Lower leg skin (tissue), 3 donors: ENCODE measurements around the gene GPR158.
"Not testable (repeated sequence)": the region's sequence is repeated elsewhere in the genome, so short reads cannot be mapped to it uniquely, and the experiment has no call there.

Source experiments
- POLR2A ChIP-seq, 2 donors: fragments of 450-650 bp; IDR thresholded peaks; one replicate each; pipeline ENCODE4 v1.6.1; 2016 to 2017; ENCODE audit warnings: antibody characterized with exemption in 2 of 2, mild to moderate bottlenecking in 1 of 2, moderate library complexity in 1 of 2
- TF ChIP-seq, protein P1 (sequence below), 3 donors: fragments of 450-650 bp; IDR thresholded peaks; one replicate each; pipeline ENCODE4 v1.5.1; 2016; ENCODE audit warnings: antibody characterized with exemption in 3 of 3, mild to moderate bottlenecking in 3 of 3, moderate library complexity in 2 of 3

DNA sequence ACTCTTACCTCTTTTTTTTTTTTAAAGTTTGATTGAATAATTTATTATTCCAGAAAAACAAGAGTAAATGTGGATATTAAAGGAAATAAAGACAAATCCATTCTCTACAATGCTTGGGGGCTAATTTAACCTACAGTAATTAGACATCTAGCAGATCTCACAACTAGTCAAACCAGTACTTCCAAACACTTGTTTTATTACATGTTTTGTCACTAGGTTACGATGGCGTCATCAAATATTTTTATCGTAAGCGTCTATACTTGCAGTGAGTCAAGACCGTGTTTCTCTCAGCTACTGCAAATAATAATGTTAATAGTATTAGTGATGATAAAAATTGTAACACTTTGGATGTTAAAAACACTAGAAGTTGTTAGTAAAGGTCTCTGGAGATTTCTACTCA is 154.8 kb downstream of the GPR158 start:
- TF ChIP-seq, protein P1, sequence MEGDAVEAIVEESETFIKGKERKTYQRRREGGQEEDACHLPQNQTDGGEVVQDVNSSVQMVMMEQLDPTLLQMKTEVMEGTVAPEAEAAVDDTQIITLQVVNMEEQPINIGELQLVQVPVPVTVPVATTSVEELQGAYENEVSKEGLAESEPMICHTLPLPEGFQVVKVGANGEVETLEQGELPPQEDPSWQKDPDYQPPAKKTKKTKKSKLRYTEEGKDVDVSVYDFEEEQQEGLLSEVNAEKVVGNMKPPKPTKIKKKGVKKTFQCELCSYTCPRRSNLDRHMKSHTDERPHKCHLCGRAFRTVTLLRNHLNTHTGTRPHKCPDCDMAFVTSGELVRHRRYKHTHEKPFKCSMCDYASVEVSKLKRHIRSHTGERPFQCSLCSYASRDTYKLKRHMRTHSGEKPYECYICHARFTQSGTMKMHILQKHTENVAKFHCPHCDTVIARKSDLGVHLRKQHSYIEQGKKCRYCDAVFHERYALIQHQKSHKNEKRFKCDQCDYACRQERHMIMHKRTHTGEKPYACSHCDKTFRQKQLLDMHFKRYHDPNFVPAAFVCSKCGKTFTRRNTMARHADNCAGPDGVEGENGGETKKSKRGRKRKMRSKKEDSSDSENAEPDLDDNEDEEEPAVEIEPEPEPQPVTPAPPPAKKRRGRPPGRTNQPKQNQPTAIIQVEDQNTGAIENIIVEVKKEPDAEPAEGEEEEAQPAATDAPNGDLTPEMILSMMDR (IDR thresholded peaks at IDR 0.05) = not testable (repeated sequence)
- TF ChIP-seq POLR2A (IDR thresholded peaks at IDR 0.05) = not testable (repeated sequence)
